Measurements from ENCODE around the gene POU6F2. TPM values are rescaled to one million over a fixed set of nuclear protein-coding genes. Genes with fewer than 3 reads are reported as not detected.

The POU6F2 gene
- total RNA-seq, 2 experiments from 2014 or later, result not detected

DNA sequence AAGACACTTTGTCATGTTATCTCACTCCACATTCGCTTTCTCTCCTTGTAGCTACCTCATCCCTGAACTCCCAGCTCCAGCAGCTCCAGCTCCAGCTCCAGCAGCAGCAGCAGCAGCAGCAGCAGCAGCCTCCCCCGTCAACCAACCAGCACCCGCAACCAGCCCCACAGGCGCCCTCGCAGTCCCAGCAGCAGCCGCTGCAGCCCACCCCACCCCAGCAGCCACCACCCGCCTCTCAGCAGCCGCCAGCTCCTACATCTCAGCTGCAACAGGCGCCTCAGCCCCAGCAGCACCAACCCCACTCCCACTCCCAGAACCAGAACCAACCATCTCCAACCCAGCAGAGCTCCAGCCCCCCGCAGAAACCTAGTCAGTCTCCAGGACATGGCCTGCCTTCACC lies 361.9 kb downstream of the POU6F2 start:
- no peak overlapping the region for H3K27ac Mint-ChIP-seq
- ChIA-PET CTCF (no interaction called here), POLR2A (no interaction called here)
- no peaks in the 10 kb centered on the region for H3K4me1 Mint-ChIP-seq
- H3K27me3 Mint-ChIP-seq, result peaks cover 7% of the 10 kb centered on the region
- no peaks in the 10 kb centered on the region for H3K36me3 Mint-ChIP-seq (ENCODE audit: low read depth)
- DNase-seq, result no peak
- no peaks in the 10 kb centered on the region for H3K9me3 Mint-ChIP-seq
- no peak overlapping the region for H3K4me3 Mint-ChIP-seq

DNA sequence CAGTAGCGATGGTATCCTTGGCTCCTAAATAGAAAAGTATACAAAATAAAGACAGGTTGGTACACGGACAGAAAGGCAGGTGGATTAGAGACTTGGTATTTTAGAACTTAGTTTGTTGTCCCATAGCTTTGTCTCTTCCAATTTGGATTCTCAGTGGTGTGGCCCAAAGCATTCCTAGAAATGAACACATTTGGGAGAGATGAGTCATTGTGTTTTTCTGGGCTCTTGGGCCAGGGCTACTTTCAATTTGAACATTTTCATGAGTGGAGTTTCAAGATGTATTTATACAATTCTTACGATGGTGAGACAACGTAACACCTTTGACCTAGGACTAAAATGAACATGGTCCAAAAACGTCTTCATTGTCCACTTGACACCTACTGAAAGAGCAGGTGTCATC lies 363.4 kb downstream of the POU6F2 start:
- CTCF ChIA-PET, result no interaction called here
- POLR2A ChIA-PET, result no interaction called here

DNA sequence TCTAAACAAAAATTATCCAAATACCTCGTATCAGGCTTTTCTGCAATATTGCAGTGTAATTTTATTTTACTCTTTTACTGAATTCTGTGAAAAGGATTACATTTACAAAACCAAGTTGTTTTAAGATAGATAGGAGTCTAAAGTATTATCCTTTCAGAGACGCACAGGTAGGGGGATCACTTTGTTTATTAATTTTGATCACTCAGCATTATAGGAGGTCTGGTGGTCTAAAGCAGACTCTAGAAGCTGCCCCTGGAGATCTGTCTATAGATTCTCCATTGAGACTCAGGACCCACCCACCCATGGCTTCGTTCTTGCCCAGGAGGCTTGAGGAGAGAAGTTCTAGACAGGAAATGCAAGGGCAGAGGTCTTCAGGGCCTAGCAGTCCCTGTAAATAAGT lies 365.1 kb downstream of the POU6F2 start:
- no peaks in the 10 kb centered on the region for H3K4me1 Mint-ChIP-seq
- no peak for DNase-seq
- H3K27me3 Mint-ChIP-seq, result peaks cover 7% of the 10 kb centered on the region
- no peaks in the 10 kb centered on the region for H3K36me3 Mint-ChIP-seq (ENCODE audit: low read depth)
- ChIA-PET POLR2A (no interaction called here), CTCF (no interaction called here)
- no peaks in the 10 kb centered on the region for H3K9me3 Mint-ChIP-seq
- no peak overlapping the region for H3K4me3 Mint-ChIP-seq
- H3K27ac Mint-ChIP-seq, result no peak overlapping the region

More for the DNA sequence above, 363.4 kb downstream of the POU6F2 start:
- no peak overlapping the region for H3K27ac Mint-ChIP-seq
- H3K27me3 Mint-ChIP-seq, result peaks cover 7% of the 10 kb centered on the region
- no peak overlapping the region for H3K4me3 Mint-ChIP-seq
- DNase-seq, result no peak
- no peaks in the 10 kb centered on the region for H3K9me3 Mint-ChIP-seq
- no peaks in the 10 kb centered on the region for H3K36me3 Mint-ChIP-seq (ENCODE audit: low read depth)
- H3K4me1 Mint-ChIP-seq, result no peaks in the 10 kb centered on the region

DNA sequence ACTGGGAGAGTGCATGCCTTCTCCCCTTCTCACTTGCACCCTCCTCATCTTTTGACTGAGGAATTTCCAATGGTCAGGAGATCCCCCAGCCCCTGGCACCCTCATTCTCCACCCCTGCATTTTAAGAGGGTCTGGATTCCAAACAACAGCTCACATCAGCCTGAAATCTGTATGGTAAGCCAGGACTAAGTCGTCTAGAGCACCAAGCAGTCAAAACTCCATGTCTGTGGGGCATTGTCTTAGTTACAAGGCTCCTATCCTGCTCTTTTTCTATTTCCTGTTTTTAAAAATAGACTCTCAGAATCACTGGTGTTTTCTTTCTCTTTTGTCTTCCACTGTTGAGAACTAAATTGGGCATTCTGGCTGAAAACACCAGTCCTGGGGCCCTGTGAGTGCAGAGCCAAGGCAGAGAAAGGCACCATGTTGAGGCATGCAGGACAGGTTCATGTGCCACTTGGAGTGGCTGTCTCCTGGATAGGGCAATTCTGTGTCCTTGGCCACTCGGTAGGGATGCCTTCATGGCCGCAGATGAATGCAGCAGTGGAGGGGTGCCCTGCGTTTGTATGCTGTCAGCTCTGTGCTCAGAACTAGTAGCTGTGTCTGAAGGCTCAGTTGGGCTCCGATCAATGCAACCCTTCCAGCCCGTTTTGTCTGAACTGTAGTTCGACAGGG lies 371.9 kb downstream of the POU6F2 start:
- no peaks in the 10 kb centered on the region for H3K27me3 Mint-ChIP-seq
- H3K4me3 Mint-ChIP-seq, result no peak overlapping the region
- H3K4me1 Mint-ChIP-seq, result no peaks in the 10 kb centered on the region

DNA sequence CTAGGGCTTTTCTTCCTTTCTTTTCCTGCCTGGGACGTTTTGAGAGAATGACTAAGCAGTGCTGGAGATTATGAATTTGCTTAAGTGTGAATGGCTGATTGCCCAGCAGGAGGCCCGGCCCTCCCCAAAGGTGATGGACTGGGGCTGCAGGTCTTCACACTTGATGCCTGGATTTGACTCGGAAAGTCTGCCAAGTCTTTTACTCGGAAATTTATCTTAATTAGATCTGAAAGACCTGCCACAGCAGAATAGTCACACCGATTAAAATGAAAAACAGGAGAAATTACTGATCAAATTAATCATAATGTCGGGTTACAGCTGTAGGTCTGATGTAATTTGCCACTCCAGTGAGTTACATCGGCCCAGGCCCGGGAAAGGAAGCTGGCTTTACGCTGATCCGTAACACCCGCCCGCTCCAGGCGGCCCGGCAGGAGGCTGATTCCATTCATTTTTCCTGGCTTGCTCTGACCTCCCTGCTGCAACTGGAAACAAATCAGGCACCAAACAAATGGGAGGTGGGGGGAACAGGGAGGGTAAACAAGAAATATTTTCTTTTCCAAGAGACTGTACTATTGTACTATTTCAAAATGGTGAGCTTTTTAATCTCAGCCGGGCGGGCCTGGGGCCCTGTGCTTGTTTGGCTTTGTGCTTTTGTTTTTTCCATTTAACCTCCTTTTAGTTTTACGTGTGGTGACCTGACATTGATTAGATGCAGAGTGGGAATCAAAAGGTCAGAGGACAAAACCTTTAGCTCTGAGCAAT lies 376.1 kb downstream of the POU6F2 start:
- no peak for DNase-seq
- Mint-ChIP-seq H3K4me1 (peaks cover 4% of the 10 kb centered on the region), H3K4me3 (no peak overlapping the region), H3K36me3 (ENCODE audit: low read depth) (no peaks in the 10 kb centered on the region), H3K9me3 (no peaks in the 10 kb centered on the region), H3K27me3 (no peaks in the 10 kb centered on the region), H3K27ac (no peak overlapping the region)
- ChIA-PET POLR2A (no interaction called here), CTCF (no interaction called here)

More for the DNA sequence above, 371.9 kb downstream of the POU6F2 start:
- DNase-seq, result no peak
- Mint-ChIP-seq H3K36me3 (ENCODE audit: low read depth) (no peaks in the 10 kb centered on the region), H3K27ac (no peak overlapping the region), H3K9me3 (no peaks in the 10 kb centered on the region)
- POLR2A ChIA-PET, result no interaction called here
- CTCF ChIA-PET, result no interaction called here

DNA sequence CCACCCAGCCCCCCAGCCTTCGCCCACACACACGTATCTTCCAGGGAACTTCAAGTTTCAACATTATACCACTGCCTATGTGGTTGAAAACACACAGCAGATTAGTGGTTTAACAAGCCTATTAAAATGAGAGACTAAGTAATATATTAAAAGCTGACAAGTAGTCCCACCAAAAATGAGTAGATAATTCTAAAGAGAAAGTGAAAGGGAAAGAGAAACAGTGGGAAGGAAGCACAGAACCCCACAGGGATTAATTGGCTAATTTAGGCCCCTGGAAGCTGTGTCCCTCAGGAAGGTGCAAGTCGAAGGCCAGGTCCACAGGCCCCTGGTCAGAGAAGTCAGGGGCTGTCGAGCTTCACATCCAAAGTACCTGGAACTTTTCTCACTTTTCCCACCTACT lies 378.0 kb downstream of the POU6F2 start:
- H3K36me3 Mint-ChIP-seq (ENCODE audit: low read depth), result no peaks in the 10 kb centered on the region
- peaks cover 4% of the 10 kb centered on the region for H3K4me1 Mint-ChIP-seq
- POLR2A ChIA-PET, result no interaction called here
- no peak overlapping the region for H3K27ac Mint-ChIP-seq
- DNase-seq, result no peak
- peaks cover 5% of the 10 kb centered on the region for H3K27me3 Mint-ChIP-seq
- no peak overlapping the region for H3K4me3 Mint-ChIP-seq
- H3K9me3 Mint-ChIP-seq, result no peaks in the 10 kb centered on the region
- CTCF ChIA-PET, result no interaction called here

DNA sequence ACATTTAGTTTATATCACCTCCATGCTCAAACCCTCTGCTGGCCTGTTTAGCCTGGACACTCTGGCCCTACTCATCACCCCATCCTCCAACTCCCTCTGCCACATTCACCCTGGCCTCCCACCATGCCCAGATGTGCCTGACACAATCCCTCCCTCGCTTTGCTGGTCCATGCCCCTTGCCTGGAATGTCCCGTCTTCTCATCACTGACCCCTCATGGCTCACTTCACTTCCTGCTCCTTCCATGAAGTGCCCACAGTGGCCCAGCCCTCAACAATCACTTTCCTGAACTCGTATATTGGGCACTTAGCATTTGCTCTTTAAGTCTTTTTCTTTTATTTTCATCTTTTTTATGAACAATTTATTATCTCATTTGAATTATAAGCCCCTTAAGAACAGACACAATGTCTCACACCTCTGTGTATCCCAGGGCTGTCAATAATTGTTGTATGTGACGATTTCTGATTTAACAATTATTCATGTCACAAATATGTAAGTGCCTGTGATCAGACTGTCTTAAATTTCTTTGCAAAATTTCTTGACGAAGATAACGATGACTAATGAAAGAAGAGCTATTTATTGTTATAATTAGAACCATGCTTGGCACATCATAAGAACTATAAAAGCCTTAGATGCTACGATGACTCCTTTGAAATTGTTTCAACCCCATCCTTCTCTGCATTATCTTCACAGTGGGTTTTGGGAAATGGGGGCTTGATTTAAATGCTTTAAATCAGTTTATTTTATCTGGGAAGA lies 378.6 kb downstream of the POU6F2 start:
- H3K27ac Mint-ChIP-seq, result no peak overlapping the region
- no peaks in the 10 kb centered on the region for H3K9me3 Mint-ChIP-seq
- peaks cover 5% of the 10 kb centered on the region for H3K27me3 Mint-ChIP-seq
- ChIA-PET CTCF (no interaction called here), POLR2A (no interaction called here)
- H3K4me3 Mint-ChIP-seq, result no peak overlapping the region
- H3K4me1 Mint-ChIP-seq, result peaks cover 4% of the 10 kb centered on the region
- H3K36me3 Mint-ChIP-seq (ENCODE audit: low read depth), result no peaks in the 10 kb centered on the region
- DNase-seq, result no peak

DNA sequence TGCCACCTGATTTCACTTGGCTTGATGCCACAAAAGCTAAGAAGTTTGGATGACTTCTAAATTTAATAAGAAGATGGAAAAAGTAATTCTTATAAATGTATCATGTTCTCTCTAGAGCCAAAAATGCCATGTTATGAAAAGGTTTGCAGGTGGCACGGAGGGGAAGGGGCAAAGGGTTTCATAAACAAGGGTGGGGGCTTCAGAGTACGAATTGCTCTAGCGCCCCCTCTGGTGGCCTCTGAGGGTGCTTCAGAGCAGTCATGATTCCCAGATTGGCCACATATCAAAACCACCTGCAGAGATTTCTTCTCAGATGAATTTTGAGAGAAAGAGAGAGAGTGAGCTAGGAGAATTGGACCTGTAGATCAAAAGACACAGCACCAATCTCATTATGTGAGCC lies 379.9 kb downstream of the POU6F2 start:
- Mint-ChIP-seq H3K9me3 (no peaks in the 10 kb centered on the region), H3K36me3 (ENCODE audit: low read depth) (no peaks in the 10 kb centered on the region), H3K27me3 (peaks cover 9% of the 10 kb centered on the region), H3K4me3 (no peak overlapping the region), H3K4me1 (peaks cover 4% of the 10 kb centered on the region), H3K27ac (no peak overlapping the region)
- no peak for DNase-seq
- ChIA-PET POLR2A (no interaction called here), CTCF (no interaction called here)

DNA sequence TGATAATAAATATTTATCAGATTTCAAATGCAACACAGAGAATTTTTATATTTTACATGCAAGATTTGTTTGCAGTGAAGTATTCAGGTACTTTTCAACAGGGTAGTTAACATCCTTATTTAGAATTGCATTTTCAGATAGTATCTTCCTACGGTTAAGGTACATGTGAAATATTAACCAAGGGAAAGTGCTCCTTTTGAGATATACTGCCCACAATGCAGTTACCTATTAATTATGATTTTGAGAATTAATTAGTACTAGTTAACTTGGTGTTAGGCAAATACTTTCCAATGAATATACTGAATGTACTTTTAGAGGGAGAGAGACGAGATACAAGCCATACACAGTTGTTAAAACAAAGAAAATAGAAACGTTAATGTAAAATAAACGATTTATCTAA lies 382.3 kb downstream of the POU6F2 start:
- Mint-ChIP-seq H3K4me1 (peaks cover 4% of the 10 kb centered on the region), H3K36me3 (ENCODE audit: low read depth) (no peaks in the 10 kb centered on the region), H3K4me3 (no peak overlapping the region), H3K9me3 (no peaks in the 10 kb centered on the region), H3K27ac (no peak overlapping the region), H3K27me3 (peaks cover 12% of the 10 kb centered on the region)
- POLR2A ChIA-PET, result no interaction called here
- DNase-seq, result no peak
- CTCF ChIA-PET, result no interaction called here

DNA sequence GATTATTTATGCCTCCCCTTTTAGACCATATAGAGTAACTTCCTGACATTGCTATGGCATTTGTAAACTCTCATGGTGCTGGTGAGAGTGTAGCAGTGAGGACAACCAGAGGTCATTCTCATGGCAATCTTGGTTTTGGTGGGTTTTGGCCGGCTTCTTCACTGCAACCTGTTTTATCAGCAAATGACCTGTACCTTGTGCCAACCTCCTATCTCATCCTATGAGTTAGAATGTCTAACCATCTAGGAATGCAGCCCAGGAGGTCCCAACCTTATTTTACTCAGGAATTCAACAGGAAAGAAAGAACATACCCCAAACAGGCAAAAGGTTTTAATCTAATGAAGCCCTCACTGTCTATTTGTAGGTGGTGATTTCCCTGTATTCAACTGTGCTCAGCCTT lies 383.1 kb downstream of the POU6F2 start:
- Mint-ChIP-seq H3K9me3 (no peaks in the 10 kb centered on the region), H3K27me3 (peaks cover 13% of the 10 kb centered on the region), H3K36me3 (ENCODE audit: low read depth) (no peaks in the 10 kb centered on the region), H3K27ac (no peak overlapping the region), H3K4me1 (peaks cover 4% of the 10 kb centered on the region), H3K4me3 (no peak overlapping the region)
- DNase-seq, result no peak
- CTCF ChIA-PET, result no interaction called here
- POLR2A ChIA-PET, result no interaction called here

DNA sequence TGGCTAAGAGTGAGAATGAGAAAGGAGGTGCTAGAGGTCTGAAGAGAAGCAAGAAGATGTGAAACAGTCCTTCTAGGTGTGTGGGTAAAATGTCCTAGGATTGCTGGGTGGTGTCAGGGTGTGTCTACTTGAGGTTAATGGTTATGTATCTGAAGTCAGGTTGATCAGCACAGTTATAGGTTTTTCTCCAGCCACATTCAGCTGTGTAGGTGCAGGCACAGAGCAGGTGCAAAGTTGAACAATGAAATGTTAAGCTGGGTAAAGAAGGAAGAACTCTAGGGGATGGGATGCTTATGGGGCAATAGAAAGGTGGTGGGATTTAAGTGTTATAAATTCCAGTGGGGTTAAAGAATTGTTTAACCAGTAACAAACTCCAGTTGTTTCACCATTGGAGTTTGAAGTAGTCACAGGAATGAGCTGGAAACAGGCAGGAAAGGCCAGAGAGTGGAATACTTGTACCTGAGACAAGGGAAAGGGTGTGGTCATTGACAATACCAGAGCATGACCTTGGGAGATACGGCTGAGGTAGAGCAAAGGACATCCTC lies 388.1 kb downstream of the POU6F2 start:
- Mint-ChIP-seq H3K4me1 (no peaks in the 10 kb centered on the region), H3K4me3 (no peak overlapping the region), H3K9me3 (no peaks in the 10 kb centered on the region), H3K27me3 (peaks cover 10% of the 10 kb centered on the region), H3K27ac (no peak overlapping the region), H3K36me3 (ENCODE audit: low read depth) (no peaks in the 10 kb centered on the region)
- ChIA-PET POLR2A (no interaction called here), CTCF (no interaction called here)
- DNase-seq, result no peak

DNA sequence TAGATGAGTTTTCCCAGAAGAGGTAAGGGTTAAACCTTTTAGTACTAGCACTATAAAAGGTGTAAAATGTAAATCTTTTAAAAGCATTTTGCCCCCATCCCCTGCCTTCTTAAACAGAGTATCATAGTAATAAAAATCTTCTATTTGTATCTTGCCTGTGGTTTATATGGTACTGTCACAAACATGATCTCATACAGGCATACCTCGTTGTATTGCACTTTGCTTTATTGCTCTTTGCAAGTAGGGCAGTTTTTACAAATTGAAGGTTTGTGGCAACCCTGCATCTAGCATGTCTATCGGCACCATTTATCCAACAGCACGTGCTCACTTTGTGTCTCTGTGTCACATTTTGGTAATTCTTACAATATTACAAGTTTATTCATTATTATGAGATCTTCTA lies 389.7 kb downstream of the POU6F2 start:
- H3K27ac Mint-ChIP-seq, result no peak overlapping the region
- H3K4me1 Mint-ChIP-seq, result no peaks in the 10 kb centered on the region
- H3K9me3 Mint-ChIP-seq, result no peaks in the 10 kb centered on the region
- H3K4me3 Mint-ChIP-seq, result no peak overlapping the region
- H3K27me3 Mint-ChIP-seq, result peaks cover 7% of the 10 kb centered on the region
- ChIA-PET CTCF (no interaction called here), POLR2A (no interaction called here)
- no peak for DNase-seq
- no peaks in the 10 kb centered on the region for H3K36me3 Mint-ChIP-seq (ENCODE audit: low read depth)

DNA sequence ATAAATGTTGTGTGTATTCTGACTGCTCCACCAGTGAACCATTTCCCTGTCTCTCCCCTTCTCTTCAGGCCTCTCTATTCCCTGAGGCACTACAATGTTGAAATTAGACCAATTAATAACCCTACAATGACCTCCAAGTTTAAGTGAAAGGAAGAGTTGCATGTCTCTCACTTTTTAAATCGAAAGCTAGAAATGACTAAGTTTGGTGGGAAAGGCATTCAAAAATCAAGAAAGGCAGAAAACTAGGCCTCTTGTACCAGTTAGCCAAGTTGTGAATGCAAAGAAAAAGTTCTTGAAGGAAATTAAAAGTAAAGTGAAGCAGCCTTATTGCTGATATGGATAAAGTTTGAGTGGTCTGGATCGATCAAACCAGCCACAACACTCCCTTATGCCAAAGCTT lies 390.2 kb downstream of the POU6F2 start:
- CTCF ChIA-PET, result interaction anchor here (1.1 kb wide), 1 partner anchor 86 kb away, joined by 3 read pairs; no protein-coding TSS in a partner anchor
- Mint-ChIP-seq H3K36me3 (ENCODE audit: low read depth) (no peaks in the 10 kb centered on the region), H3K27me3 (peaks cover 4% of the 10 kb centered on the region), H3K4me1 (no peaks in the 10 kb centered on the region), H3K27ac (no peak overlapping the region), H3K9me3 (no peaks in the 10 kb centered on the region), H3K4me3 (no peak overlapping the region)
- no peak for DNase-seq
- POLR2A ChIA-PET, result no interaction called here
